ENCODE measurements around the gene ARHGEF28. TPM values are rescaled to one million over a fixed set of nuclear protein-coding genes. Genes with fewer than 3 reads are reported as not detected.

ARHGEF28 gene
- total RNA-seq, 4 donors from 2014 or later = 9.8 to 18.7 (median 18.6) TPM

DNA sequence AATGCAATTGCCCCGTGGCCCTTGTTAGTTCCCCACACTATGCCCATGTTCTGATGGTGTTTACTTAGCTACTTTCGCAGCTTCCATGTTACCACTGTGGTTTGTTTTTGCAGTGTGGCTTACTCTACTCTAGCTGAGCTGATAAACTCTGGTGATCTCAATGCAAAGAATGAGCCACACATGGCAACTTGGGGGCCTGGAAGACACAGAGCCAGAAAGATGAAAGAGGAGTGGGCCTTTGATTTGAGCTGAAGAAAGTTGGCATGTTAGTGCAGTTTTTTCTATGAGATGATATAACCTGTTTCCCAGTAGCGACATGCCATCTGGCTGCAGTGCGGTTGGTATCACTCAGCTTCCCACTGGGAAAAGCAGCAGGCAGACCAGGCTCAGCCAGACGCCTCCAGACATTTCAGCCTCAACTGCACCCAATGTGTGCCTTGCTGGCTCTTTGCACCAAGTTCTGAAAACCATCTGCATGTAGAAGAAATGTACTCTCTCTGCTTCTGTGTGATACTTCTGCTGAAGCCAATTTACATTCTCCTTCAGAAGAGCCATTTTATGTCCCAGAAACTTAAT, 329.4 kb downstream of the ARHGEF28 start:
- Histone ChIP-seq H3K27me3 (no peaks in the 10 kb centered on the region), H3K9me3 (no peaks in the 10 kb centered on the region), H3K4me3 (no peak overlapping the region), H3K27ac (no peak overlapping the region), H3K36me3 (no peaks in the 10 kb centered on the region), H3K4me1 (no peaks in the 10 kb centered on the region)
- no peak for TF ChIP-seq EP300 (IDR thresholded peaks at IDR 0.05; ENCODE audit: low read depth)
- TF ChIP-seq, protein P1, sequence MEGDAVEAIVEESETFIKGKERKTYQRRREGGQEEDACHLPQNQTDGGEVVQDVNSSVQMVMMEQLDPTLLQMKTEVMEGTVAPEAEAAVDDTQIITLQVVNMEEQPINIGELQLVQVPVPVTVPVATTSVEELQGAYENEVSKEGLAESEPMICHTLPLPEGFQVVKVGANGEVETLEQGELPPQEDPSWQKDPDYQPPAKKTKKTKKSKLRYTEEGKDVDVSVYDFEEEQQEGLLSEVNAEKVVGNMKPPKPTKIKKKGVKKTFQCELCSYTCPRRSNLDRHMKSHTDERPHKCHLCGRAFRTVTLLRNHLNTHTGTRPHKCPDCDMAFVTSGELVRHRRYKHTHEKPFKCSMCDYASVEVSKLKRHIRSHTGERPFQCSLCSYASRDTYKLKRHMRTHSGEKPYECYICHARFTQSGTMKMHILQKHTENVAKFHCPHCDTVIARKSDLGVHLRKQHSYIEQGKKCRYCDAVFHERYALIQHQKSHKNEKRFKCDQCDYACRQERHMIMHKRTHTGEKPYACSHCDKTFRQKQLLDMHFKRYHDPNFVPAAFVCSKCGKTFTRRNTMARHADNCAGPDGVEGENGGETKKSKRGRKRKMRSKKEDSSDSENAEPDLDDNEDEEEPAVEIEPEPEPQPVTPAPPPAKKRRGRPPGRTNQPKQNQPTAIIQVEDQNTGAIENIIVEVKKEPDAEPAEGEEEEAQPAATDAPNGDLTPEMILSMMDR (IDR thresholded peaks at IDR 0.05) = no peak
- TF ChIP-seq POLR2A (IDR thresholded peaks at IDR 0.05) = no peak
- no peak for TF ChIP-seq POLR2AphosphoS5 (IDR thresholded peaks at IDR 0.05)
- intact Hi-C loops (cut with DNase I; ENCODE audit: low total_unique reads) (loop anchor here (5.0 kb wide), 1 partner anchor 1743 kb away; no protein-coding TSS in a partner anchor), in situ Hi-C loops (cut with MboI; ENCODE audit: low pct_ligation_motif_present in 1 of 4, low pct_unique_long_range_greater_than_20kb in 1 of 4, low sequenced_read_pairs in 3 of 4) (no loop called here)
- no peak for DNase-seq
- WGBS, 2 donors (ENCODE audit: low coverage in 1 of 2) = 85% methylated on average over 5 of the region's 5 CpGs; no CpG with 5 or more reads in 1 of the 2 donors

DNA sequence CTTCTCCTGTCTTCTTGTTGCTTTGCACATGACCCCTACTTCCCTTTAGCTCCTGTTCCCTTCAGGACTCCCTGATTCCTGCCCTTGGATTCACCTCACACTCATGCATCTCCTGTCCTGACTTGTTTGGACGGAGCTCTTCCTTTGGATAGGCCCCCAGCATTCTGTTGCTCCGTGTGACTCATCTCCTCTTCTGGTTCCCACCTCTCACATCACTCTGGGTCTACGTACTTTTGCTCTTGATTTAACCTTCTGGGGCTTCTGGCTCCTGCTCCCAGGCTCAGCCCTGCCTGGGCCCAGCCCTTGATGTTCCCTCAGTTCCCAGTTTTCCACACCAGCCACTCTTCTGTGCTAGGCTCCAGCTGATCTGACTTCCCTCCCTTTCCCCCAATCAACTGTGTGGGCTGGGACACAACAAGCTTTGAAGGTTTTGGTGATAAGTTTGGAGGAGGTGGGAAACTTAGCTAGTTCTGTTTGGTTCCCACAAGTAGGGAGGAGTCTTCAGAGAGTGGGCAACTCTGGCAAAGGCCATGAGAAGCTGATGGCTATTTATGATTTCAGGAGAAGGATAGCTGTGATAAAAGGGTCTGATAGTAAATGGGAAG, 331.5 kb downstream of the ARHGEF28 start:
- TF ChIP-seq EP300 (IDR thresholded peaks at IDR 0.05; ENCODE audit: low read depth) (no peak), POLR2AphosphoS5 (IDR thresholded peaks at IDR 0.05) (no peak), POLR2A (IDR thresholded peaks at IDR 0.05) (no peak)
- TF ChIP-seq, protein P1 (IDR thresholded peaks at IDR 0.05) = no peak
- 74 to 88% methylated on average over 3 of the region's 3 CpGs for WGBS, 2 donors (ENCODE audit: low coverage in 1 of 2)
- H3K36me3 ChIP-seq = no peaks in the 10 kb centered on the region
- H3K4me3 ChIP-seq = no peak overlapping the region
- no peaks in the 10 kb centered on the region for H3K27me3 ChIP-seq
- H3K4me1 ChIP-seq = no peaks in the 10 kb centered on the region
- no peaks in the 10 kb centered on the region for H3K9me3 ChIP-seq
- in situ Hi-C loops (cut with MboI; ENCODE audit: low pct_ligation_motif_present in 1 of 4, low pct_unique_long_range_greater_than_20kb in 1 of 4, low sequenced_read_pairs in 3 of 4) = no loop called here
- no peak for DNase-seq
- no peak overlapping the region for H3K27ac ChIP-seq
- intact Hi-C loops (cut with DNase I; ENCODE audit: low total_unique reads) = loop anchor here (5.0 kb wide), 1 partner anchor 1745 kb away; no protein-coding TSS in a partner anchor

DNA sequence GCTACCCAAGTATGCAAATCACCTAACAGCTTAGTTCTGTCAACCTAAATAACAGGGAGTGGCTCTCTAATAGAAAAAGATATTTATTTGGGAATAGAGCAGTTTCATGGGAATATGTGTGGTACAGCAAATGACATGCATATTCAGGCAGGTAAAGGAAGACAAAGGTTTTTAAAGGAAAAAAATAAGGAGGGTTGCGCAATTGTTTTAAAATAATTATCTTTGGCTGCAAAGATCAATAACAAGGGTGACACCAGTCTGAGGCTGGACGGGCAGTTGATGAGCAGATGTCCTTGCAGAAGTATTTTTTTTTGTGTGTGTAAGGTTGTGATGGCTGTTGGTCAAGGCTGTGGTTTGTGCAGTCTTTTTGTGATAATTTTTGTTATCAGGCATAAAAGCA, 332.0 kb downstream of the ARHGEF28 start:
- TF ChIP-seq, protein P1 (IDR thresholded peaks at IDR 0.05) = no peak
- TF ChIP-seq POLR2A (IDR thresholded peaks at IDR 0.05) = no peak
- TF ChIP-seq EP300 (IDR thresholded peaks at IDR 0.05; ENCODE audit: low read depth) = no peak
- TF ChIP-seq POLR2AphosphoS5 (IDR thresholded peaks at IDR 0.05) = no peak
- DNase-seq = no peak
- in situ Hi-C loops (cut with MboI; ENCODE audit: low pct_ligation_motif_present in 1 of 4, low pct_unique_long_range_greater_than_20kb in 1 of 4, low sequenced_read_pairs in 3 of 4) = no loop called here
- Histone ChIP-seq H3K4me3 (no peak overlapping the region), H3K36me3 (no peaks in the 10 kb centered on the region), H3K27me3 (no peaks in the 10 kb centered on the region), H3K9me3 (no peaks in the 10 kb centered on the region), H3K27ac (no peak overlapping the region), H3K4me1 (no peaks in the 10 kb centered on the region)
- 85 to 96% methylated on average over 2 of the region's 2 CpGs for WGBS, 2 donors (ENCODE audit: low coverage in 1 of 2)
- intact Hi-C loops (cut with DNase I; ENCODE audit: low total_unique reads) = loop anchor here (5.0 kb wide), 1 partner anchor 1746 kb away; no protein-coding TSS in a partner anchor

DNA sequence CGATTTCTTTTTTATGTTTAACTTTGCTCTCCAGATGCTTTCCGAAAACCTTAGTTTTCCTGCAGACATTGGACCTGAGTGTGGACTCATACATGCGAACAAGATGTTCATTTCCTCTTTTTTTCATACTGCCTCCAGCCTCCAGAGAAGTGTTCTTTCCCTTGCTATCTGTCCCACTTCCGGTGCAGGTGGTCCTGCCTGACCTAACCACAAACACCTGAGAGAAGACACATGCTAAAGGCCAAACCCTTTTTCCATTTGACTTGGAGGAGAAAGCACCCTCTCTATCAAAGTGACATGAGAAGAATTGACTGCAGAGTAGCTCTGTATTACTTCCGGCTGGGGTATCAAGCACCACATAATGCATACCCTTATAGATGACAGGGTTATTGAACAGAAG, 334.0 kb downstream of the ARHGEF28 start:
- TF ChIP-seq POLR2A (IDR thresholded peaks at IDR 0.05) (no peak), EP300 (IDR thresholded peaks at IDR 0.05; ENCODE audit: low read depth) (no peak), POLR2AphosphoS5 (IDR thresholded peaks at IDR 0.05) (no peak)
- TF ChIP-seq, protein P1 (IDR thresholded peaks at IDR 0.05) = no peak
- Histone ChIP-seq H3K27me3 (no peaks in the 10 kb centered on the region), H3K27ac (no peak overlapping the region), H3K36me3 (no peaks in the 10 kb centered on the region), H3K4me3 (no peak overlapping the region), H3K9me3 (no peaks in the 10 kb centered on the region), H3K4me1 (no peaks in the 10 kb centered on the region)
- 47 to 72% methylated on average over 4 to 5 of the region's 5 CpGs for WGBS, 2 donors (ENCODE audit: low coverage in 1 of 2)
- in situ Hi-C loops (cut with MboI; ENCODE audit: low pct_ligation_motif_present in 1 of 4, low pct_unique_long_range_greater_than_20kb in 1 of 4, low sequenced_read_pairs in 3 of 4) (no loop called here), intact Hi-C loops (cut with DNase I; ENCODE audit: low total_unique reads) (no loop called here)
- peak; percentile 8 for DNase-seq
